Spinal cord (tissue), 10 donors: Measurements from ENCODE around the gene TIE1. TPM values are rescaled to one million over a fixed set of nuclear protein-coding genes. Genes with fewer than 3 reads are reported as not detected.
A peak's percentile ranks its signal among the peaks of the same experiment; 100 is the strongest.

ENCODE experiments used
- DNase-seq, 6 donors: peaks; one replicate each; pipeline versions ENCODE4 v3.0.0 to v3.0.0-alpha.2; 2013 to 2015; ENCODE audit warnings: low spot score in 6 of 6, low read depth in 4 of 6
- H3K27ac ChIP-seq: one replicate; pipeline ENCODE4 v1.5.1; 2013; ENCODE audit warnings: low read depth, low read length, control low read depth
- H3K27me3 ChIP-seq: one replicate; pipeline ENCODE4 v1.6.1; 2013; ENCODE audit warnings: low read length; ENCODE audit not compliant: control insufficient read depth, insufficient read depth
- H3K36me3 ChIP-seq: one replicate; pipeline ENCODE4 v1.6.1; 2013; ENCODE audit warnings: low read length; ENCODE audit not compliant: control insufficient read depth, insufficient read depth
- H3K4me1 ChIP-seq: one replicate; pipeline ENCODE4 v1.6.1; 2013; ENCODE audit warnings: low read length; ENCODE audit not compliant: control insufficient read depth, insufficient read depth
- H3K4me3 ChIP-seq: one replicate; pipeline ENCODE4 v1.5.1; 2013; ENCODE audit warnings: low read depth, low read length, control low read depth
- H3K9me3 ChIP-seq: one replicate; pipeline ENCODE4 v1.6.1; 2013; ENCODE audit warnings: low read length; ENCODE audit not compliant: control insufficient read depth, insufficient read depth
- WGBS: methylation state at CpG from one replicate; pipeline ENCODE4 v1.1.5; 2013; ENCODE audit warnings: missing lambda C conversion rate; ENCODE audit not compliant: insufficient coverage; 5-methylcytosine and 5-hydroxymethylcytosine counted together
- polyA plus RNA-seq, 2 donors: library from polyadenylated mRNA; unstranded; fragments of 120-200 nt; gene quantifications; one replicate each; pipeline ENCODE4 v1.2.1, GENCODE V29; 2013; ENCODE audit not compliant: insufficient read length in 2 of 2
- total RNA-seq, 2 donors: library from RNA; depleted of rRNA in 1 of 2; stranded (reverse); fragments of 120-200 nt in 1 of 2; fragments of >200 nt in 1 of 2; gene quantifications; one replicate each; pipeline versions ENCODE4 v1.2.3 to v1.2.4, GENCODE V29; 2013 to 2014
- donor health status: healthy.

The TIE1 gene
- total and polyA plus RNA-seq, 4 donors: 16.3 to 32.3 (median 26.0) TPM

DNA sequence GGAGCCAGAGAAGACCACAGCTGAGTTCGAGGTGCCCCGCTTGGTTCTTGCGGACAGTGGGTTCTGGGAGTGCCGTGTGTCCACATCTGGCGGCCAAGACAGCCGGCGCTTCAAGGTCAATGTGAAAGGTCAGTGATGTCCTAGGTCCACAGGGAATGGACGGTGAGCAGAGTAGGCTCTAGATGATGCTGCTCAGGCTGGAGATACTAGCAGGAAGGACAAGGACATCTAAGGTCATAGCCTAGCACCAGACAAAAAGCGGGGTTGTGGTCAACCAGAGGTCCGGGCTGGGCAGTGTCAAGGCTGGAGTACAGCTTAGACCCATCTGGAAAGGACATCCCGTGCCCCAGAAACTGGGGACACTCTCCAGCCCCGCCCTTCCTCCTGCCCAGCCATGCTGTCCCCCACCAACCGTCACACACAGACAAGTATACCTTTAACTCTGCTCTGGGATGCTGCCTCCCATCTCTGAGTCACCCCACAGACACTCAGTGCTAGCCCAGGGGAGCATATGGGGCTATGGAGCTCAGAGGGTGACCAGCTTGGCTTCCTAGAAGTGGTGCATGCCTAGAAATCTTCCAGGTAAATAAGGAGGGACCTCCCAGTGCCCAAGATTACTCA, 8.7 kb downstream of the TIE1 start:
- 96% methylated on average over 12 of the region's 13 CpGs for WGBS
- no peak for DNase-seq
- no peak overlapping the region for H3K27ac ChIP-seq
- H3K4me1 ChIP-seq: peaks cover 6% of the 10 kb centered on the region
- no peak overlapping the region for H3K4me3 ChIP-seq
- H3K27me3 ChIP-seq: no peaks in the 10 kb centered on the region
- H3K9me3 ChIP-seq: no peaks in the 10 kb centered on the region
- H3K36me3 ChIP-seq: peaks cover 3% of the 10 kb centered on the region

- H3K9me3 ChIP-seq: no peaks in the 10 kb centered on the region
- no peak overlapping the region for H3K4me3 ChIP-seq
- WGBS: 95% methylated on average over 9 of the region's 9 CpGs
- H3K36me3 ChIP-seq: peaks cover 3% of the 10 kb centered on the region
- peaks cover 13% of the 10 kb centered on the region for H3K4me1 ChIP-seq
- no peak for DNase-seq
- no peak overlapping the region for H3K27ac ChIP-seq
- H3K27me3 ChIP-seq: no peaks in the 10 kb centered on the region
These were observed 10.7 kb downstream of the TIE1 start for GRCh38 chr1:43311521-43311920.

- Histone ChIP-seq H3K4me1 (peaks cover 10% of the 10 kb centered on the region), H3K4me3 (no peak overlapping the region), H3K36me3 (peaks cover 3% of the 10 kb centered on the region), H3K27ac (no peak overlapping the region), H3K9me3 (no peaks in the 10 kb centered on the region), H3K27me3 (no peaks in the 10 kb centered on the region)
- no peak for DNase-seq
- 90% methylated on average over 19 of the region's 19 CpGs for WGBS
These were observed 11.4 kb downstream of the TIE1 start for GRCh38 chr1:43312212-43312623.

DNA sequence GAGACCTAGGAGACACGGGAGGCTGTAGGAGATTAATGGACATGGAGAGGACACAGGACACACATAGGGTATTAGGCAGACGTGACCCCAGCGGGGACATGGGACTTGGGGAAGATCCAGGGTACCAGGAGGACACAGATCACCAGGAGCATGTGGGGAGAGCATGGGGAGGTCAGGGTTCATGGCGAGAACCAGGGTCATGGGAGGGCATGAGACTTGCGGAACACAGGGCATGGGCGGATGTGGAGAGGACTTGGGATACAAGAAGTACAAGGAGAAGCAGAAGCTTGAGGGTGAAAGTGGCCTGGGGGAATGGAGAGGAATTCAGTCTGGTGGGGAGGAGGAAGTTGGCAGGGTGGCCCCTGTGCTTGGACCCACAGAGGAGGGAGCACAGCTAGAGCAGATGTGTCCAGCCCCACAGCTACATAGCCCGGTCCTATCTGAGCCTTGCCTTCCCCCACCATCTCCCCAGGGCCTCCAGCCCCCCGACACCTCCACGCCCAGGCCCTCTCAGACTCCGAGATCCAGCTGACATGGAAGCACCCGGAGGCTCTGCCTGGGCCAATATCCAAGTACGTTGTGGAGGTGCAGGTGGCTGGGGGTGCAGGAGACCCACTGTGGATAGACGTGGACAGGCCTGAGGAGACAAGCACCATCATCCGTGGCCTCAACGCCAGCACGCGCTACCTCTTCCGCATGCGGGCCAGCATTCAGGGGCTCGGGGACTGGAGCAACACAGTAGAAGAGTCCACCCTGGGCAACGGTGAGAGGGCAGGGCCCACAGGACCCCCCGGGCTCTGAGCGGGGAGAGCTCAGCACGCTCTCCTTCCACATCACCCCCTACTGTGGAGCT, 12.1 kb downstream of the TIE1 start:
- no peak for DNase-seq
- WGBS: 91% methylated on average over 23 of the region's 24 CpGs
- H3K4me3 ChIP-seq: no peak overlapping the region
- H3K4me1 ChIP-seq: peaks cover 12% of the 10 kb centered on the region
- H3K36me3 ChIP-seq: peaks cover 3% of the 10 kb centered on the region
- H3K9me3 ChIP-seq: no peaks in the 10 kb centered on the region
- no peaks in the 10 kb centered on the region for H3K27me3 ChIP-seq
- no peak overlapping the region for H3K27ac ChIP-seq

- H3K27ac ChIP-seq: no peak overlapping the region
- H3K36me3 ChIP-seq: peaks cover 3% of the 10 kb centered on the region
- no peaks in the 10 kb centered on the region for H3K27me3 ChIP-seq
- no peak for DNase-seq
- no peaks in the 10 kb centered on the region for H3K9me3 ChIP-seq
- no peak overlapping the region for H3K4me3 ChIP-seq
- peaks cover 15% of the 10 kb centered on the region for H3K4me1 ChIP-seq
- WGBS: 94% methylated on average over 6 of the region's 10 CpGs
These were observed 13.0 kb downstream of the TIE1 start for GRCh38 chr1:43313771-43314170.

DNA sequence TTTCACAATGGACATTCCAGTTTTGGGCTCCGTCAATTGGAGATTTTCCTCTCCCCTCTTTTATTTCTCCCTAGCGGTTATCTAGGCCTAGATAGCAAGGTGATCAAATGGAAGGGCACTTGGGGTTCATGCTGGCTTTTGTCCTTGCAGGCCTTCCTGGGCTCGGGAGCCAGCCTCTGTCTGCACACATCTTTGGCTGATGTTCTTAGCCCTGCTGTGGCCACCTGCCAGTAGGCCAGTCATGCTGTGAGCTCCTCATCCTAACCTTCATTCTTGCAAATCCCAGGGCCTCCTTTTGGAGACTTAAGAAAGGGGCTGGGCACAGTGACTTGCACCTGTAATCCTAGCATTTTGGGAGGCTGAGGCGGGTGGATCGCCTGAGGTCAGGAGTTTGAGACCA, 13.5 kb downstream of the TIE1 start:
- H3K9me3 ChIP-seq: no peaks in the 10 kb centered on the region
- WGBS: 67% methylated on average over 2 of the region's 5 CpGs
- no peak for DNase-seq
- peaks cover 3% of the 10 kb centered on the region for H3K36me3 ChIP-seq
- H3K27me3 ChIP-seq: no peaks in the 10 kb centered on the region
- no peak overlapping the region for H3K4me3 ChIP-seq
- no peak overlapping the region for H3K27ac ChIP-seq
- H3K4me1 ChIP-seq: peaks cover 15% of the 10 kb centered on the region

GRCh38 chr1:43315481-43315880, 14.7 kb downstream of the TIE1 start:
- H3K4me1 ChIP-seq: peaks cover 15% of the 10 kb centered on the region
- H3K27me3 ChIP-seq: no peaks in the 10 kb centered on the region
- H3K27ac ChIP-seq: peak overlapping the region; percentile 47
- H3K36me3 ChIP-seq: peaks cover 3% of the 10 kb centered on the region
- DNase-seq: no peak
- no peak overlapping the region for H3K4me3 ChIP-seq
- WGBS: 75% methylated on average over 1 of the region's 3 CpGs
- no peaks in the 10 kb centered on the region for H3K9me3 ChIP-seq

GRCh38 chr1:43315963-43316737, 15.4 kb downstream of the TIE1 start:
- Histone ChIP-seq H3K27me3 (no peaks in the 10 kb centered on the region), H3K4me1 (peaks cover 15% of the 10 kb centered on the region), H3K36me3 (peaks cover 3% of the 10 kb centered on the region), H3K9me3 (no peaks in the 10 kb centered on the region), H3K27ac (no peak overlapping the region), H3K4me3 (no peak overlapping the region)
- no peak for DNase-seq
- 91% methylated on average over 10 of the region's 10 CpGs for WGBS

- WGBS: 86% methylated on average over 15 of the region's 16 CpGs
- H3K36me3 ChIP-seq: peaks cover 3% of the 10 kb centered on the region
- no peak overlapping the region for H3K27ac ChIP-seq
- H3K27me3 ChIP-seq: no peaks in the 10 kb centered on the region
- DNase-seq: no peak
- H3K4me1 ChIP-seq: peaks cover 15% of the 10 kb centered on the region
- H3K9me3 ChIP-seq: no peaks in the 10 kb centered on the region
- no peak overlapping the region for H3K4me3 ChIP-seq
These were observed 16.1 kb downstream of the TIE1 start for GRCh38 chr1:43316738-43317520.
